RCC 7860 (cell line): ENCODE results near the gene SERPINB3.
"Not testable (repeated sequence)": the region's sequence is repeated elsewhere in the genome, so short reads cannot be mapped to it uniquely, and the experiment has no call there.

Experiments
- DNase-seq: peaks from one replicate; pipeline ENCODE4 v3.0.0-alpha.2; 2015; ENCODE audit warnings: low spot score
- FAIRE-seq: peaks from 2 replicates; lab custom pipeline; 2012; peaks lifted over from hg19 to GRCh38; lab: Jason Lieb, UNC

SERPINB3 gene

DNA sequence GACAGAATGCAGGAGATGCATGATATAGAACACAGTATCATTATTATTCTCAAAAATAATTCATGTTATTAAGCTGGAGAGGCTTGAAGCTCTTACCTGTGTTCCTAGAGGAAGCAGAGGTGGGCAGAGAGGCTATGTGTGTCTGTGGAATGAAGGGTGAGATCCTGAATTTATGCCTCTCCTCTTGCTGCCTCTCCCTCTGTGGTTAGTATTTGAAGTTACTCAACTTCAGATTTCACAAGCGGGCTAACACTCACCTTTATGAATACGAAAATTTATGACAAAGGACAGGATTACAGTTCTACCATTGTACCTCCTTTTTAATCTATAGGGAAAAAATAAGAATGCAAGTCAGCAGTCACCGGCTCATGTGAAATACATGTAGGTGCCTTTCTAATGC lies at the start of gene SERPINB3:
SERPINB3 (minus strand) TSS at position 144 of the 400 bp plus-strand sequence. CDS start 677 bp downstream, outside the sequence.
- not testable (repeated sequence) for DNase-seq, FAIRE-seq

DNA sequence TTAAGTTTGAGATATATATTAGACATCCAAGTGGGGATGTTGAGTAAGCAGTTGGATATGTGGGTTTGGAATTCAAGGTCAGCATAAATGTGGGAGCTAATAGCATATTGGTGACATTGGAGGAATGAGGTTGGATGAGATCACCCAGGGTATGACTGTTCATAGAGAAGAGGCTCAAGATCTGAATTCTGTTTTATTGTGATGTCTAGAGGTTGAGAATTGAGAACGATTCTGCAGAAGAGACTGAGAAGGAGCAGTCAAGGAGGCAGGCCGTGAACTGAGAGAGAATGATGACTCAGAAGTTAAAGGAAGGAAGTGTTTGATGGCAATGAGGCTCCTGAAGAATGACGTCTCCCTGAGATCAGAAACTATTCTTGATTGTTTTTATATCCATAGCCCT lies 47.0 kb upstream of the SERPINB3 start:
- peak; percentile 66 for DNase-seq
- no peak for FAIRE-seq

DNA sequence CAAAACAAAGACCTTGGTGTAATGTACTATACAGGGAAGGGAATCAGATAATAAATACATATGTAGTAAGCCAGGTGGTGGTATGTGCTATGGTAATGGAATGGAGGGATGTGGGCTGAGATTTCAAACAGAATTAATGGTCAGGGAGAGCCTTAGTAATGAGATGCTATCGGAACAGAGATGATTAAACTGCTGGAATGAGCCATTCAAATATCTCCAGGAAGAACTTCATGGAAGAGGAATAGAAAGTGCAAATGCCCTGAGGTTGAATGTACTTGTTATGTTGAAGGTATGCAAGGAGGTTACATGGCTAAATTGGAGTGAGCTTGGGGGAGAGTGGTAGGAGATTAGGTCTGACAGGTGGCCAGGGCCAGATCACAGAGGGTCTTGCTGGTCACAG lies 46.1 kb upstream of the SERPINB3 start:
- DNase-seq: no peak
- FAIRE-seq: no peak

DNA sequence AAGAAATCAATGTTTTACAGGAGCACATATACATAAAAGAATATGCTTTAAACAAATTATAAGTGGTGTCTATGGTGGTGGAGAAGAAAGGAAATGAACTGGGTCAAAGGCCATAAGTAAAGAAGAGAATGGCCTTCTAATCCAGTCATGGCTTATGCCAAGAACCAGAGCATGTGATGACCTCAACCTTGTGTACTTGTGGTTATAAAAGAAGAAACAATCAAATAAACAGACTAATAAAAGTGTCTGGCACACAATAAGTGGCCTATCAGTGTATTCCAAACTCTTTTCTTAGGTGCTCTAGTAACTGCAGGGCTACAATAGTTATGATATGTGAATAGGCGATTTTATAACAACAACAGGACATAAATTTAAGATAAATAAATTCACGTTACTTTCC lies 43.7 kb upstream of the SERPINB3 start:
- FAIRE-seq (no peak), DNase-seq (no peak)

DNA sequence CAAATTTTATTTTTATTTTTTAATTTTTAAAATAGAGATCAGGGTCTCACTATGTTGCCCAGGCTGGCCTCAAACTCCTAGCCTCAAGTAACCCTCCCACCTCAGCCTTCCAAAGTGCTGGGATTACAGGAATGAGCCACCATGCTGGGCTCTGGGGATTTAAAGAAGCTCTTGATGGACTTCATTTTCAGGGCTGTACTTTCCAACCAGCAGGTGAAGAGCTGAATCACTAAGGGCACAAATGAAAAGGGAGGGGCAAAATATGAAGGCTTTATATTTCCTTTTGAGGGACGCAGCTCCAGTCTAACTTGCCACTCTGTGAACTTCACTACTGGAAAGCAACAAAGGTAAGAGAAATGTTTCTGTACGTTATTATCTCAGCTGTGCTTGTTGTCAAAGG lies 41.0 kb upstream of the SERPINB3 start, which contains the start of gene SERPINB11:
SERPINB11 (plus strand) TSS at position 301 of the 400 bp plus-strand sequence. CDS start 7,234 bp downstream, outside the sequence.
- DNase-seq (no peak), FAIRE-seq (no peak)

DNA sequence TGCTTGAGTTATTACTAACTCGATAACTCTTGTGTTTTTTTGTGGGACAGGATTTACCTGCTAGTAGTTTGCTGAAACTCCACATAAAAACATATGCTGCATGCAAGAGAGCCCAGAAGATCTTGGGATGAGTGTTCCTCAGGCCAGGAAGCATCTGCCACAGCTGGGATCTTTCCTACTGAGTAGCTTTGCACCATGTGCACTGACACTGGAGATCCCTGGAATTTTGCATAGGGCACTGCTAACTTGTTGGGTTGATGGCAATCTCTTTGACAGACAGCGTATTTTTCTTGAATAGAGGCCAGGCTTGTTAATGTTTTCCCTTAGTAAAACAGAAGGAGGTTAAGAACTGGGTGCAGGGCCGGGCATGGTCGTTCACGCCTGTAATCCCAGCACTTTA lies 40.3 kb upstream of the SERPINB3 start:
- DNase-seq (no peak), FAIRE-seq (no peak)

DNA sequence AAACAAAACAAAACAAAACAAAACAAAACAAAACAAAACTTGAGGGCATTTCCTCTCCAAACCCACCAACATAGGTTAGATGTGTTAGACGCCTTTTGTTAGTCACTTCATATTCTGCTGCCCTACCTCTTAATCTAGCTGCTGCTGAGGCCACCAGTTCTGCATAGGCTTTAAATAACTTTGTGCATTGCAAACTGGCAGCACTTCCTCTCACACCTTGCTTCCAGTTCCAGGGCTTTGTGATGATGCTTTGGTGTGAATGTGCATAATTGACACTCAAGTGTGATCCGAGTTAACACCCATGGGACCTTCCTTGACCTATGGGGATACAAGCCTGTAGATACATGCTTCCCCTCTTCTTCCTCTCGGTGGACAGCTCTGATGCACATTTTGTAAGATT lies 38.8 kb upstream of the SERPINB3 start:
- FAIRE-seq (no peak), DNase-seq (no peak)

DNA sequence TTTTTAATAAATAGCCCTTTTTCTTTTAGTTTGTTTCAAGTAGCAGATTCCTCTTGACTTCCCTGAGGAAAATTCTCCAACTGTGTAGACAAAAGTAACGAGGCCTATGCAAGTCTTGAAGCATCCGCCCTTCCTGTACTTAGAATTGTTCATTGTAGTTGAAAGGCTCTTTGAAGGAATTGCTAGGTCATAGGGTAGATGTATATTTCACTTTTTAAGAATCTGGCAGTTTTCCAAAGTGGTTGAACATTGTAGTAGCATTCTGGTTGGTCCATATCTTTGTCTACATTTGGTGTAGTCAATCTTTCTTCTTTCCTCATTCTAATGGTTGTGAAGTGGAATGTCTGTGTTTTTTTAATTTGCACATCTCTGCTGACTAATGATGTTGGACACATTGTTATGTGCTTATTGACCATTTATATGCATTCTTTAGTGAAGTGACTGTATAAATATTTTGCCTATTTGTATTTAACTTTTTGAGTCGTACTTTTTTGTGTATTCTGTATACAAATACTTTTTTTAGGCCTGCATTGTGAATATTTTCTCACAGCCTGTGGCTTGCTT lies 35.5 kb upstream of the SERPINB3 start:
- DNase-seq (no peak), FAIRE-seq (no peak)

DNA sequence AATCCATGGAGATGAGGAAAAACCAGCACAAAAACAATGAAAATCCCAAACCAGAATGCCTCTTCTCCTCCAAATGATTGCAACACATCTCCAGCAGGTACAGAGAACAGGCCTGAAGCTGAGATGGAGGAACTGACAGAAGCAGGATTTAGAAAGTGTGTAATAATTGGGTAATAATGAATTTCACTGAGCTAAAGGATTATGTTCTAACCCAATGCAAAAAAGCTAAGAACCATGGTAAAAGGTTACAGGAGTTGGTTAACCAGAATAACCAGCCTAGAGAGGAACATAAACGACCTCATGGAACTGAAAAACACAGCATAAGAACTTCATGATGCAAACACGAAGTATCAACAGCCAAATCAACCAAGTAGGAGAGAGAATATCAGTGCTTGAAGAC lies 27.4 kb upstream of the SERPINB3 start:
- no peak for FAIRE-seq

DNA sequence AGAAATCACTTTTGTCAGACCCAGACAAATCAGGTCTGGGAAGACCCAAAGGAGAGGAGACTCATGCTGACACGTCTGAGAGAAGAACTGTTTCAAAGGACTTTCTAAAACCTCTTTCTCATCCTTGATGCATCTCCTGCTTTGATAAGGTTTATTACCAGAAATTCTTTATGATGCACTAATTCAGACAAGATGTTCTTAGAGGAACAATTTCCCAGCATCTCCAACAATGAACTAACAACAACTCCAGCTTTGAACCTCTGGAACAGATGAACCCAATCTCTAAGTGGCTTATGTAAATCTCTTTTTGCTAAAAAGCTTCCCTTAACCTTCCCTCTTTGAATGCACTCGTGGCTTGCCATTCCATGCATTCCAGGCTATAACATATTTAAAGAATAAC lies 25.2 kb upstream of the SERPINB3 start:
- FAIRE-seq (no peak), DNase-seq (no peak)

More for the DNA sequence above, 27.4 kb upstream of the SERPINB3 start:
- no peak for DNase-seq

DNA sequence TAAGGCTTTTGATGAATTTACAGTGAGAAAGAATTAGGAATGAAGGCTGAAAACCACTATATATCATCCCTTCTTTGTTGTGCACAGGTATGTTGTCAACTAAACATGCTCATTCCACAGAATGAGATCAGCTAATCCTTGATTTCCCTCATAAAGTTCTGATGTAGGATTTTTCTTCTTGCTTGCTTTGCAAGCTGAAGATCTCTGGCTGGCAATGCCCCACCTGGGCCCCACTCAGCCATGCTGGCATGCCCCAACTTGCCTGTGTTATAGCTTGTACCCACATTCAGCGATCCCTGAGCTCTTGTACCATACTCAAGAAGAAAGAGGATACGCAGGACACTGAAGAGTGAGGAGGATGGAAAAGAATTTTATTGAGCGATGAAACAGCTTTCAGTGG lies 23.0 kb upstream of the SERPINB3 start:
- no peak for FAIRE-seq
- no peak for DNase-seq

DNA sequence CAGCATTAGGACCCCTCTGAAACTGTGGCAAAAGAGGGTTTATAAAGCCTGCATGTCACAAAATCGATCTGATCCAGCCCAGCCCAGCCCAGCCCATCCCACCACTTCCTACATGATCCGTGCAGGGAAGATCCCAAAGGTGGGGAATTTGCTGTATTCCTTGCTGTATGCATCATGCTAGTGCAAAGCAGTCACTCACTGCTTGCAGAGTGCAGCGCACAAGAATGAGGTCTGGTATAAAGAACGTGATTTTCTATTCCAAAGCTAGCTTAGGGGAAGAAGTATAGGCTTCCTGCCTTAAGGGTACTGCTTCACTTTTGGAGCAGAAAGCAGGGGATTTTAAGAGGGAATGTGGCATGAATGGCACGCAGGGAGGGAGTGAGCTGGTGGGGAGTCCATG lies 22.2 kb upstream of the SERPINB3 start:
- no peak for DNase-seq
- no peak for FAIRE-seq

DNA sequence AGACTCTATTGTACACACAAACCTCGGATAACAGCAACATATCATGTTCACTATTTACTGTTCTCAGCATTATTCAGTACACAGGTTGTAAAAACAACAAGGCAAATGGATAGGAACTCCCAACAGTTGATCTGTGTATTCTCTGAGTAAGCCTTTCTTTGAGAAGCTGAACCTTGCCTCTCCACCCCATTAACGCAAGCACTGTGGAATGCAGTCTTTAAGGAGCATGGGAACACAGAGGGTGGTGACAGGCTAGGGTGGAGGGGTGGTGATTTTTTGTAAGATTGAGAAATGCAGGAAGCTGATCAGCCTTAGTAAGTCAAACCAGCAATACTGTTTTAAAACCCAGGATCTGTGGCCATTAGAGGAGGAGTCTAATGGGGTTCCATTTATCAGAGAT lies 21.5 kb upstream of the SERPINB3 start:
- DNase-seq (no peak), FAIRE-seq (no peak)

DNA sequence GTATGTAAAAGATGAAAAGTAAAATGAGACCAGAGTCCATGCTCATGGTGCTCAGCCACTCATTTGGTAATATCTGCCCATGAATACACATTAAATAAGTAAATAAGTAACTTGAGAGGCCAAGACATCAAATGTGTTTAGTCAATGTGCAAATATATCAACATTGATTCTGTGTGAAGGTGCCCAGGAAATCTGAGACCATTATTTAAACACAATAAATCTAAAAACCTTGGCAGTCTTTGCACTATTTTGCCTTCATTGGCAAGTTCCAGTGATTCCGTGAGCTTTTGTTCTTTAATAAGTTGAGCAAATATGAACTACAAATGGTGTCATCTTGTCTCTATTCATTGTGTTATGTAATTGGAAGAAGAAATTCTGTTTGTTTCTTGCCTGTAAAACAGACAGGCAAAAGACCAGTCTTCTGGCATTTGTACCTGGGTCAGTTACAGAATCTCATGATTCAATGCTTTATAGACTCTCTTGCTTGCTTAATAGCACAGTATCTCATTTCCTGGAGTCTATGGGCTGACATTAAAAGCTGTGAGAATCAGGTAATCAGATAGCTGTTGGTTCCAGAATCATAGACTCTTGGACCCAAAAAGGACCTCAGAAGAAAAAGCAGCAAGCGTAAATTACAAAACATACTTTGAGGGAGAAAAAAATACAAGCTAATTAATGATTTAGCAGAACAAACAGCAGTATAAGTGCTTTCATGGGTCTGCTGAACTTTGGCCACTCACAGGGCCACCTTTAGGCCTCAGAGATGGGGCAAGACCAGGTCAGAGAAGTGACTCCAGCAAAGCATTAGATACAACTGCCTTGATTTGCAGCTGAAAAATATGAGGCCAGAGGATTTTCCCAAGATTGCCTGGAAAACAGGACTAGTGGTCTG lies 20.0 kb upstream of the SERPINB3 start:
- no peak for FAIRE-seq
- no peak for DNase-seq

DNA sequence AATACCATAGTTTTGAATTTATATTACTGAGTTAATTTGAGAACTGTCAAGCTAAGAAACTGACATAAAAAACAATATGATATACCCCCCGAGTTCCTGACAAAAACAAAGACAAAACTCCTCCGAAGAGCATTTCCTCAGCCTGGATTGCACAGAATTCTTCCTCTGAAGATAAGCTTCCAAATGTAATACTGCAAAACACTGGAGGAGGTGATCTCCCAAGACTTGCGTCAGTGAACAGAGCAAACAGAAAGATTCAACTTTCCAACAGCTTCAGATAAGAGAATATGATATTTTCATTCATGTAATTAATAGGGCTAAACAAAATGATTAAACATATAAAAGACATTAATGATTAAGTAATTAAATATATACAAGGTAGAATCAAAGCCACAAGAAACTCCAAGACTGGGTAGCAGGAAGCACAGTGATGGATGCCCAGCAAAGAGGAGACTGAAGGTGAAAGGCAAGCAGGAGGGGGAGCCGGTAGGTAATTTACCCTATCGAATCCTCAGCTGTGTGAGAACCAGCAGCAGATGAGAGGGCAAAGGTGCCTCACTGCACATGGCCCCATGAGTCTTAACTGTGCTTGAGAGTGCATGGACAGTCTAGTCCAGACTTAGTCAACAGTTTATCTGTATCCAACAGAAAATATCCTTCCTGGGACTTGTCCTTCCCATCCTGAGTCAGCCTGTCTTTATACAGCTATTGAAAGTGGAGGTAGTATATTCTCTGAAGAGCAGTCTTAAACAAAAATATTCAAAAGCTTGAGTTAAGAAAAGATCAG lies 18.3 kb upstream of the SERPINB3 start:
- no peak for DNase-seq
- no peak for FAIRE-seq

DNA sequence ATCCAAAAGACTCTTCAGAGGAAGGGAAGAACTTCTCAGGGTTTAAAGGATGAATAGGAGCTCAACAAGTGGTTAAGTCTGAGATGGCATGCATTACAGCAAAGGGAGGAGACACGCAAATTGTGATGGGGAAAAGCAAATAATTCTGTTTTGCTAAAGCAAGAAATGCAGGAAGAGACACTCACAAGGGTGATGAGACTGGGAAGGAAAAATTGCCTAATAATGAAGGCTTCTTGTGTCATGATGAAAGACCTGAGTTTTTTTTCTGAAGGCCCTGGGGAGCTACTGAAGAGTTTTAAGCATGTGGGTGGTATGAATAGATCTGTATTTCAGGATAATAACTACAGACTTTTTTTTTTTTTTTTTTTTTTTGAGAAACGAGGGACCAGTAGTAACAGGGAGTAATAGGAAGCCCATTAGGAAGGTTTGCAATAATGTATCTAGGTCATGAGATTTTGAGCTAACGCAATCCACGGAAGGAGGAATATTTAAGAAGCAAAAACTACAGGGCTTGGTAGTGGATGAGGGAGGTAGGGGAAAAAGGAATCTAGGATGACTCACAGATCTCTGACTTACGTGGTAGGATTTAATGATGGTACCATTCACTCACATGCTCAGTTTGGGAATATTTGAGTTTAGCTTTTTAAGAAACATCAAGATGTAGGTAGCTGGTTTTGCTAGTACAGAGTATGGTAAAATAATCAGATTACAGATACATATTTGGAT lies 16.0 kb upstream of the SERPINB3 start:
- FAIRE-seq (no peak), DNase-seq (no peak)

DNA sequence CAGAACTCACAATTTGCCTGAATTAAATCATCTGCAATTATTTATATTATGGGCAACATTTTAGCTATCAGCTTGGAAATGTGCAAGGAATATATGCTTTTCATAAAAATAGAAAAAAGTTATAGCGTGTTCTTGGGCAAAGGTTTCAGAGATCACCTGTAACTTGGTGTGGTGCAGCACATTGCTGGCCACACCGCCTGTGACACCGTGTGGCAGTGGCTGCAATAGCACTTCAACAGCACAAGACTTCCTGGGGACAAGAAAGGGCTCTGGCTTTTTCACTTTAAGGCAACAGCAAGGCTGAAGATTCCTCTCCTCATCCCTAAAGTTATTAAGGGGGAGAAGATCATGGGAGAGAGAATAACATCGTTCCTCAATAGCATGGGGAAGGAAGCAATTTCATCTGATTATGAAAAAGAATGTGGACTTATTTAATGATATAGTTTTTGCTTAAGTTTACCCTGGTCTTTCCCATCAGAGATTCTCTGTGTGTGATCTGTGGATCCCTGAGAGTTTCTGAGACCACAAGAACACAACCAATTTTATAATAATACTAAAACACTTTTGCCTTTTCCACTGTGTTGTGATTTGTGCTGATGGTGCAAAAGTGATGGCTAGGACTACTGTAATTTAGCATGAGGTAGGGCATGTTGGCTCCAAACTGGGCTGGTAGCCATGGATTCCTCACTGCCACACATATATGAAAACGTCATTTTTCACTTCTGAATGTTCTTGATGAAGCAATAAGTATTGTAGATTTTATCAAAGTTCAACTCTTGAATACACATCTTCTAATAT lies 15.0 kb upstream of the SERPINB3 start:
- no peak for FAIRE-seq
- DNase-seq: no peak

DNA sequence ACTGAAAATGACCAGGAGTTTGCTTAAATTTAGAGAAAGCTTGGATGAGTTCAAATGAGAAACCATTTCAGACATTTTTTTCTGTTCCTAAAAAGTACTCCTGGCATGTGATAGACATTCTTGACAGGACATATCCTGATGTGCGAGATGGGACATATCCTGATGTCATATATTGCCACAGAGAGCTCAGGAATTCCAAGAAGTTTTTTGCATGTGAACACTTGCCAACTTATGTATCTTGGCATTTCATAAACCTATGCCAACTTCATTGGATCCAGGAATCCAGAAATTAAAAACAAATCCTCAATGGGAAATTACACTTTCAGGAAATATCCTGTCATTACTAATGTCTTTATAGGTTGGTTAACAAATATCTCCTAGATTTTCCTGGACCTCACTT lies 2.9 kb upstream of the SERPINB3 start:
- no peak for FAIRE-seq

DNA sequence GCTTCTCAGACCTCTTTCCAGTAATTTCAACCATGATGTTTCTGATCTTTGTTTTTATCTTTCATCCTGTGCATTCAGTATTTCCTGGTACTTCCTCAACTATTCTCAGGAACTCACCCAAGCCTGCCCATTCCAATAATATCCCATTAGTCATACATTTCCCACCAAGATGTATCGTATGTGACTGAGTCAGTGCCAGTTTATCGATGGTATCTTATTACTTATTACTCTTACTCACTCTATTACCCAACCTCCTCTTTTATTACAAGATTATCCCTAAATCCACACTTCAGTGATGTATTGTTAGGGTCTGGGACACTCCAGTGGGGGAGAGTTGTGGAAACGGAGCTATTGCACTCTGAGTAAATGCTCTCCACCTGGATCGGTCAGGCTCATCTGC lies 2.8 kb downstream of the SERPINB3 start:
- not testable (repeated sequence) for DNase-seq, FAIRE-seq

More for the DNA sequence above, 2.9 kb upstream of the SERPINB3 start:
- no peak for DNase-seq

DNA sequence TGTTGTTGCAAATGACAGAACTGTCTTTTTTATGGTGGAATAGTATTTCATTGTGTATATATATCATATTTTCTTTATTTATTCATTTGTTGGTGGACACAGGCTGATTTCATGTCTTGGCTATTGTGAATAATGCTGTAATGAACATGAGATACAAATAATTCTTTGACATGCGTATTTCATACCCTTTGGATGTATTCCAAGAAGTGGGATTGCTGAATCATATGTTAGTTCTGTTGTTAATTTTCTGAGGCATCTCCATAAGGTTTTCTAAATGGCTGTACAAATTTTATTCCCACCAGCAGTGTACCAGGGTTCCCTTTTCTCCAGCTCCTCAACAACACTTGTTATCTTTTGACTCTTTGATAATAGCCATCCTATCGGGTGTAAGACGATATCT lies 11.4 kb downstream of the SERPINB3 start:
- DNase-seq, FAIRE-seq: not testable (repeated sequence)
